OCI-LY1 (cell line): ENCODE data around the gene ICAM2.

ENCODE experiments used
- H2AFZ ChIP-seq: fragments of 200-600 bp; sonication (generic), shearing (Covaris generic); 2 replicates; pipeline ENCODE4 v1.6.0; 2014; ENCODE audit warnings: antibody characterized with exemption, mild to moderate bottlenecking, low read length
- H3F3A ChIP-seq: fragments of 200-600 bp; sonication (generic), shearing (Covaris generic); 2 replicates; pipeline ENCODE4 v1.6.0; 2014; ENCODE audit warnings: mild to moderate bottlenecking, antibody characterized with exemption, low read length, moderate library complexity; ENCODE audit not compliant: insufficient read depth
- H3K27ac ChIP-seq: fragments of 200-600 bp; sonication (generic); 2 replicates; pipeline ENCODE4 v1.5.1; 2014; ENCODE audit warnings: low read length, mixed run types, mild to moderate bottlenecking, low read depth; ENCODE audit not compliant: poor library complexity, severe bottlenecking
- H3K27me3 ChIP-seq: fragments of 200-600 bp; sonication (generic); 2 replicates; pipeline ENCODE4 v1.6.0; 2014; ENCODE audit warnings: antibody characterized with exemption, mild to moderate bottlenecking, low read length, moderate library complexity; ENCODE audit not compliant: insufficient read depth
- H3K36me3 ChIP-seq: fragments of 200-600 bp; sonication (generic); 2 replicates; pipeline ENCODE4 v1.6.1; 2014; ENCODE audit warnings: mild to moderate bottlenecking, antibody characterized with exemption, low read length, moderate library complexity, mixed read lengths; ENCODE audit not compliant: insufficient read depth
- H3K4me1 ChIP-seq: fragments of 200-600 bp; sonication (generic); 2 replicates; pipeline ENCODE4 v1.5.1; 2014; ENCODE audit warnings: mild to moderate bottlenecking, low read length, moderate library complexity; ENCODE audit not compliant: insufficient read depth, severe bottlenecking
- H3K4me2 ChIP-seq: fragments of 200-600 bp; sonication (generic), shearing (Covaris generic); 2 replicates; pipeline ENCODE4 v1.6.1; 2014; ENCODE audit warnings: low read length
- H3K4me3 ChIP-seq: fragments of 200-600 bp; sonication (generic); 2 replicates; pipeline ENCODE4 v1.5.1; 2014; ENCODE audit warnings: low read length, low read depth, mild to moderate bottlenecking, mixed read lengths; ENCODE audit not compliant: poor library complexity, severe bottlenecking
- H3K79me2 ChIP-seq: fragments of 200-600 bp; shearing (Covaris generic); 2 replicates; pipeline ENCODE4 v1.6.1; 2016; ENCODE audit warnings: mixed run types, low read length, mixed read lengths; ENCODE audit not compliant: insufficient read depth
- H3K9ac ChIP-seq: fragments of 200-600 bp; sonication (generic), shearing (Covaris generic); 2 replicates; pipeline ENCODE4 v1.6.1; 2014; ENCODE audit warnings: mild to moderate bottlenecking, low read length, mixed read lengths
- H3K9me2 ChIP-seq: fragments of 200-600 bp; sonication (generic), shearing (Covaris generic); 2 replicates; pipeline ENCODE4 v1.6.1; 2014; ENCODE audit warnings: low read depth, mild to moderate bottlenecking, low read length, mixed read lengths
- H3K9me3 ChIP-seq: fragments of 200-600 bp; shearing (Covaris generic); 2 replicates; pipeline ENCODE4 v1.6.1; 2014; ENCODE audit warnings: low read length, mixed read lengths
- H4K20me1 ChIP-seq: fragments of 200-600 bp; sonication (generic), shearing (Covaris generic); 2 replicates; pipeline ENCODE4 v1.6.0; 2016; ENCODE audit warnings: mild to moderate bottlenecking, low read length; ENCODE audit not compliant: insufficient read depth
- EZH2 ChIP-seq: fragments of 200-600 bp; sonication (generic), shearing (Covaris generic); IDR thresholded peaks from 2 replicates; pipeline ENCODE4 v1.8.0; 2017; ENCODE audit warnings: borderline replicate concordance, mixed run types, mild to moderate bottlenecking, antibody characterized with exemption, low read length, moderate library complexity, mixed read lengths
- TF ChIP-seq, protein P1 (sequence below): fragments of 200-600 bp; sonication (generic), shearing (Covaris generic); IDR thresholded peaks from 2 replicates; pipeline ENCODE4 v1.5.1; 2017; ENCODE audit warnings: mild to moderate bottlenecking, antibody characterized with exemption, low read length, moderate library complexity, mixed read lengths

The ICAM2 gene

GRCh38 chr17:64051153-64051552, 30.7 kb upstream of the ICAM2 start:
- H3F3A ChIP-seq: no peaks in the 10 kb centered on the region
- H3K9ac ChIP-seq: no peak overlapping the region
- H3K27me3 ChIP-seq: no peaks in the 10 kb centered on the region
- H3K27ac ChIP-seq: no peak overlapping the region
- H4K20me1 ChIP-seq: no peaks in the 10 kb centered on the region
- no peak overlapping the region for H3K4me3 ChIP-seq
- H3K4me1 ChIP-seq: peaks cover 4% of the 10 kb centered on the region
- no peaks in the 10 kb centered on the region for H3K9me3 ChIP-seq
- no peak overlapping the region for H2AFZ ChIP-seq
- TF ChIP-seq, protein P1, sequence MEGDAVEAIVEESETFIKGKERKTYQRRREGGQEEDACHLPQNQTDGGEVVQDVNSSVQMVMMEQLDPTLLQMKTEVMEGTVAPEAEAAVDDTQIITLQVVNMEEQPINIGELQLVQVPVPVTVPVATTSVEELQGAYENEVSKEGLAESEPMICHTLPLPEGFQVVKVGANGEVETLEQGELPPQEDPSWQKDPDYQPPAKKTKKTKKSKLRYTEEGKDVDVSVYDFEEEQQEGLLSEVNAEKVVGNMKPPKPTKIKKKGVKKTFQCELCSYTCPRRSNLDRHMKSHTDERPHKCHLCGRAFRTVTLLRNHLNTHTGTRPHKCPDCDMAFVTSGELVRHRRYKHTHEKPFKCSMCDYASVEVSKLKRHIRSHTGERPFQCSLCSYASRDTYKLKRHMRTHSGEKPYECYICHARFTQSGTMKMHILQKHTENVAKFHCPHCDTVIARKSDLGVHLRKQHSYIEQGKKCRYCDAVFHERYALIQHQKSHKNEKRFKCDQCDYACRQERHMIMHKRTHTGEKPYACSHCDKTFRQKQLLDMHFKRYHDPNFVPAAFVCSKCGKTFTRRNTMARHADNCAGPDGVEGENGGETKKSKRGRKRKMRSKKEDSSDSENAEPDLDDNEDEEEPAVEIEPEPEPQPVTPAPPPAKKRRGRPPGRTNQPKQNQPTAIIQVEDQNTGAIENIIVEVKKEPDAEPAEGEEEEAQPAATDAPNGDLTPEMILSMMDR: no peak
- TF ChIP-seq EZH2: no peak
- H3K79me2 ChIP-seq: no peaks in the 10 kb centered on the region
- H3K36me3 ChIP-seq: no peaks in the 10 kb centered on the region
- H3K9me2 ChIP-seq: no peaks in the 10 kb centered on the region
- no peak overlapping the region for H3K4me2 ChIP-seq

- no peaks in the 10 kb centered on the region for H3K36me3 ChIP-seq
- no peak for TF ChIP-seq EZH2
- TF ChIP-seq, protein P1: no peak
- H4K20me1 ChIP-seq: no peaks in the 10 kb centered on the region
- H3K4me1 ChIP-seq: no peaks in the 10 kb centered on the region
- H3K4me3 ChIP-seq: no peak overlapping the region
- H3K9me3 ChIP-seq: no peaks in the 10 kb centered on the region
- no peak overlapping the region for H3K9ac ChIP-seq
- H3K9me2 ChIP-seq: no peaks in the 10 kb centered on the region
- no peaks in the 10 kb centered on the region for H3K79me2 ChIP-seq
- H3K27ac ChIP-seq: no peak overlapping the region
- no peaks in the 10 kb centered on the region for H3K27me3 ChIP-seq
- no peaks in the 10 kb centered on the region for H3F3A ChIP-seq
- no peak overlapping the region for H3K4me2 ChIP-seq
- no peak overlapping the region for H2AFZ ChIP-seq
Observed at GRCh38 chr17:64048805-64049204, 28.4 kb upstream of the ICAM2 start.

DNA sequence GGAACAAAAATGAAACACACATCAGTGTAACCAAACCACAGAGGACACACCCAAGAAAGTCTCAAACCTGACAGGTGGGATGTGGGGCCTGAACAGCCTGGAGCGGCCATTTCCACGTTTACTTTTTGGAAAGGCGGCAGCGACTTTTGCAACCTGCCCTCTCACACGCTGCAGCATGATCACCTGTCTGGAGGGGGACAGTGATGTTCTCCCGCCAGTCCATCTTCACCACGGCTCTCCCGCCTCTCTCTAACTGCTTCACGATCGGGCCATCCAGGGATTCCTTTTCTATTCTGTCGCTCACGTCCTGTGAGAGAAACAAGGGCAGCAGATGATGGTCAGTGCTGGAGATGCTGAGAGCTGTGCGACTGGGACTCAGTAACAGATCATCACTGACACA, 24.7 kb upstream of the ICAM2 start:
- Histone ChIP-seq H4K20me1 (no peaks in the 10 kb centered on the region), H2AFZ (no peak overlapping the region), H3K9me2 (no peaks in the 10 kb centered on the region), H3K79me2 (no peaks in the 10 kb centered on the region), H3F3A (no peaks in the 10 kb centered on the region), H3K4me2 (no peak overlapping the region), H3K27me3 (no peaks in the 10 kb centered on the region), H3K9me3 (no peaks in the 10 kb centered on the region), H3K4me1 (no peaks in the 10 kb centered on the region), H3K27ac (no peak overlapping the region), H3K36me3 (no peaks in the 10 kb centered on the region), H3K9ac (no peak overlapping the region), H3K4me3 (no peak overlapping the region)
- TF ChIP-seq, protein P1: no peak
- no peak for TF ChIP-seq EZH2
